ENCODE results near the gene CERS6.

DNA sequence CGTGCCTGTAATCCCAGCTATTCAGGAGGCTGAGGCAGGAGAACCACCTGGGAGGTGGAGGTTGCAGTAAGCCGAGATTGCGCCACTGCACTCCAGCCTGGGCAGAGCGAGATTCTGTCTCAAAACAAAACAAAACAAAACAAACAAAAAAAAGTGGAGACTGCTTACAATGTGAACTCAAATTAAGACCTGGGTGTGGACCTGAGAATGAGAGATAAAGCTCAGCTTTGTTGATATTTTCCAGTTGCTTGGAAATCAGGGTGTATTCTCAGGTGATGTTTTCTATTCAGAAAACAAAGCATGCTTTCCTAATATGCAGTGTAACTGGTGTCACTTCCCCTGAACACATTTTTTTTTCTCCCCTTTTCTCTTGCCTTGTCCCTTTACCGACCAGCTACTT, 5.3 kb upstream of the CERS6 start:
- no peak for TF ChIP-seq GATA2 (IDR thresholded peaks at IDR 0.05; ENCODE audit: low read depth, low read length)
- TF ChIP-seq GATA3 (IDR thresholded peaks at IDR 0.05; ENCODE audit: low read depth, low read length), result no peak
